ENCODE measurements around the gene CCDC92.
A peak's percentile ranks its signal among the peaks of the same experiment; 100 is the strongest.

CCDC92 gene

DNA sequence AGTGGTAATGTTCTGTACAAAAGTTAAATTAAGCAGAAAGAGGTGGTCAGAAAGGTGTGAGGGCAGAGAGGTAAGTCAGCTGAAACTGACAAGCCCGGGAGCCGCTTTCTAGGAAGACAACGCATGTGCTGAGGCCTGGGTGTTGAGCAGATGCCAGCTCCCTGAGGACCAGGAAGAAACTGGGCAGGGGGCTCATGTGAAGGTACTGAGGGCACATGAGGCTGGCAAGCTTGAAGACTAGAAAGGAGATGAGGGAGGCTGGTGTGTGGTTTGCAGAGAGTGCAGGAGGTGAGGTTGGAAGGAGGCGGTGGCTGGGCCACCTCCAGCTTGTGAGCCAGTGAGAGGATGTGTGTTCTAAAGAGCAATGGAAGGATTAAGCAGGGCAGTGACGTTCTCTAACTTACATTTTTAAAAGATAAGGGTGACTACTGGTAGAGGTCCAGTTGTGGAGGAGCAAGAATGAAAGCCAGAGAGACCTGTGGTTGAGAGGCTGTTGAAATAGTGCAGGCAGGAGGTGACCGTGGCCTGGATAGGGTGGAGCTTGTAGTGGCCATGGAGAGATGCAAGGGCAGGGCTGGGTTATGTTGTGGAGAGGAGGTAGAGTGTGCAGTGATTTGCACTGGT, 29.5 kb upstream of the CCDC92 start:
- no peak for DNase-seq

DNA sequence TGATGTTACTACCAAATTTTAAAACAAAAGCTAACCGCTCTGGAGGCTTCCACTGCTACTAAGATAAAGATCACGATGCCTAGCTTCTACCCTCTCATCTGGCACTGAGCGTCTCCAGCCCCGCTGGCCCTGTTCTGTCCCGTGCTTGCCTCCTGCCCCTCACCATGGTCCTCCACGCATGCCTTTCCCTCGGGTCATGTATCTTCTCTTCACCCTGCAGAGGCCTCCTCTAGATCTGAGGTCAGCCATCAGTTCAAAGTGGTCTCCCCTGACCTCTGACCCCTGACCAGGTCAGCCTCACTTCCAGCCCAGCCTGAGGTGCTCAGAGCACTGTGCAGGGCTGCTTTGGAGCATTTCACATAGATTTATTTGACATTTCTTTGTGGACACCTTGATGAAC, 28.7 kb upstream of the CCDC92 start:
- DNase-seq = no peak

DNA sequence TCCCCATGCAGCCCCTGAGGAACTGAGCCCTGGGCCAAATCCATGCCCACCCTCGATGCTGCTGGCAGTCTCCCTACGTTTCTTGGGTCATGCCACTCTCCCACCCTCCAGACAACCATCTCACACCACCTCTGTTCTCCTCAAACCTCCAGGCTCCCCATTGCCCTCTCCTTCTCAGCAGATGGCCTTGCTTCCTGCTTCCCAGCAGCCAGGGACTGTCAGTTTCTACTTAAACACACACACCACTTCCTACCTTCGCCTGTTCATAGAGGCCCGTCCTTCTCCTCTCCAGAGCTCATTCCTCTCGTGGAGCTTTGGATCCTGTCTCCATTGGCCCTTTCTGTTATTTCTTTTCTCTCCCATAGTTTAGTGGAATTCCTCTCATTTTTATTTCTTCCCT, 27.5 kb upstream of the CCDC92 start:
- no peak for DNase-seq

DNA sequence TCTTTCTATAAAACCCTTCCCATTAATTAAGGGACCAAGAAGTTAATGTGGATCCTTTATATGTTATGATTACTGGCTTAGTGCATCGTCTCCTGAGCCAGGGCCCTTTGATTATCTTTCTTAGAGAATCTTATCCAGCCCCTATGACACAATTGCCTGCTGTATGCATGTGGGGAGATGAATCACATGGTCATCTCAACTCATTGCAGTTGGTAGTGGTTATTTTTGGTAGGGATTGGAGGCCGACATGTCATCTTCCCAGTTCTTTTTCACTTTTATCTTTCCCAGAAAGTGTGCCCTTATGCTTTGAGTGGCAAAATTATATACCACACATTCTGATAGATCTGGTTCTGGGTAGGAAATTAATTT, 26.3 kb upstream of the CCDC92 start:
- DNase-seq = no peak

DNA sequence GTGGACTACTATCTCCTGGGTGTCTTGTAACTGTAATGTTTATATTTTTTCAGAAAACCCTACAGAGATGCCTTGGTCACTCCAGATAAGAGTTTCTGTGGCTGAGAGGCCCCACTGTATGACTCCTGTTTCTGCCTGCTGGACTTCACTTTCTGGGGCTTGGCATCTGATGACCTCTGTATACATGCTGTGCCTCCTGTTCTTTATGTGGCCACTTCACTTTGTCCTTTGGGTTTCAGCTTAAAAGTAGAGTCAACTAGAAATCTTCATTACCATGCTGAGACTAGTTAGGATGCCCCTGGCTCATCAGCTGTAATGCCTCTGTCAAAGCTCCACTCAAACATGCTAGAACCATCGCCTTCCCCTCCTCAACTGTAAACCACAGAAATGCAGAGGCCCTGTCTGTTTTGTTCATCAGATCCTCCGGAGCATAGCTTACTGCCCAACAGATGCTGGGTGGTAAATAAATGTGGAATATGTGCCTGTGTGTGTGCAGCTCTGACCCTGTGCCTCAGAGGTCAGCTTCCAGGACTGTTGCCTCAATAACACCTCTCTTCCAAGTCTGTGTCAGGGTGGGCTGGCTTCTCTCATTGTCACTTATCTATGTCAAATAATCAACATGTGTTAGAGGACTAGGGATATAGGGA, 25.8 kb upstream of the CCDC92 start:
- no peak for DNase-seq

DNA sequence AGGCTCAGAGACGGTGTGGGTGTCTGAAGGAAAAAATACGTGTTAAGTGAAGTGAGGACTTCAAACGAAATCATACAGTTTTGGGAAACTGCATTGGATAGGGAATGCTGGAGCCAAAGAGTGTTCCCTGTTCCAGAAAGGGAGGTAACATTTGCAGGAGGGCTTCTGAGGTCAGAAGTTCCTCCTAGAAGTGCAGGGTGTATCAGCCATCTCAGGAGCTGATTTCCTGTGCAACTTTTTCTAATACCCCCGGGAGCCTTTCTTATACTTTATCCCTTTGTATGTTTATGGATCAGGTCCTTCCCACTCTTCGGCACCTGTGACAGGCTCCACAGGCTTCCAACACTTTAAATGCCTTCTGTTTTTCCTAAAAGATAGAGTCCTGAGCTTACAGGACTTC, 25.3 kb upstream of the CCDC92 start:
- DNase-seq = no peak

DNA sequence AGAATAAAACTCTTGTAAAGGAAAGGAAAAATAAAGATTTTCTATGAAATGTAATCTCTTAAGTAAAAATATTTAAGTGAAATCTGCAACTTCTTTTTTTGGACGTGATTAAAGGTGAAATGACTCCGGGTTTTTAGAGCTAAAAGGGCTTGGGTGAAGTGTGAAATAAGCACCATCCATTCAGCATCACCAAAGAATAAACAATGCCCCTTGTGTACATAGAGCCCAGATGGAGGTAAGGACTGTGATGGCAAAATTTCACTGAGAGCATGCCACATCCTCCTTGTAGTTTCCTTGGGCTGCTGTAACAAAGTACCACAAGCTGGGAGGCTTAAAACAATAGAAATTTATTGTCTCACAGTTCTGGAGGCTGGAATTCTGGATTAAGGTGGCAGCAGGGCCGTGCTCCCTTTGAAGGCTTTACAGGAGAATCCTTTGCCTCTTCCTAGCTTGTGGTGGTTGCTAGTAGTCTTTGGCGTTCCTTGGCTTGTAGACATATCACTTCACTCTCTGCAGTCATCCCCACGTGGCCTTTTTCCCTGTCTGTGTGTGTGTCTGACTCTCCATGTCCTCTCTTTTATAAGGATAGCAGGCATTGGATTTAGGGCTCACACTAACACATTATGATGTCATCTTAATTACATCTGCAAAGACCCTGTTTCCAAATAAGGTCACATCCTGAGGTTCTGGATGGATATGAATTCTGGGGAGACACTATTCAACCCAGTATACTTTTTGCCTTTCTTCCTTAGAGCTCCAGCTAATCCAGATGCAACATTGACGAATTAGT, 24.6 kb upstream of the CCDC92 start:
- DNase-seq = no peak

DNA sequence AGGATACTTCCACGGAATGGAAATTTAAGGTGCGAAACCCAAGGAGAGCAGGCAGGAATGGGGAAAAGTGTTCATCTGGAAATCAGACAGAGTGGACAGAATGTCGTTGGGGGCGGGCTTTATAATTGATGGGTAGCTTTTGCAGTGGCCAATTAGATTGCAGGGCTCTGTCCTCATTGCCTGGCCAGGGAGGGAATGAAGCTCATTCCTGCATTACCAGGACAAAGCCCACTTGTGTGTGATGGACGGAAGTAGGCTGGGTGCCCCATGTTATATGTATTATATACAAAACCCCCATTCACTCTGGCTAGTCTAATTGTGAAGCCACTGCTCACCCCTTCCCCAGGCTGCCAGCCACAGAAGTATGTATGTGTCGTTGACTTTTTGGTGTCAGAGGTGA, 23.9 kb upstream of the CCDC92 start:
- DNase-seq = no peak

DNA sequence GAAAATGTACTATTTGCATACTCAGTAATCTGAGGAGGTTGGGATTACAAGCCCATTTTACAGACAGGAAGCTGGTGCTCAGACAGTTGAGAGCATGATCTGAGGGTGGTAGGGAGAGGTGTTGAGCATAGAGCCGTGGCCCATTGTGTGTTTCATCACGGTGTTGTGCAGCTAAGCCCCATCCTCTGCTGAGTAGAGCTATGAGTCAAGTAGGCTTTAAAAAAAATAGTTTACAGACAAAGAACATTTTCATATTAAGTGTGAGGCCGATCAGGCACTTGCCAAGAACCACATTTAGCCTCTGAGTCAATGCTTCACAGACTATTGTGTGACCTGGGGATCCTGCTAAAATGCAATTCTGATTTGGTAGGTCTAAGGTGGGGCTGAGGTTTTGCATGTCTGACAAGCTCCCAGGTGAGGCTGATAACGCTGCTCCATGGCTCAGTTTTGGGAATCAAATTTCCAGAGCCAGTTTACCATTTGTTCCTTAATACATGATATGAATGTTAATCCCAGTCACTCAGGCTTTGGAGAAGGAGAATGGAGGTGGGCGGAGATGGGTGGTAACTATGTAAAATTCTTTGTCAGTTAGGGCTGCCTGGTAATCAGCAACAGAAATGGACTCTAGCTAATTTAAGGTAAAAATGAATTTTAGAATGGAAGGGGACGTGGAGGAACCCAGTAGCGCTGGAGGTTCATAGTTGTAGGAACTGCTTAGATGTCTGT, 22.6 kb upstream of the CCDC92 start:
- DNase-seq = no peak

DNA sequence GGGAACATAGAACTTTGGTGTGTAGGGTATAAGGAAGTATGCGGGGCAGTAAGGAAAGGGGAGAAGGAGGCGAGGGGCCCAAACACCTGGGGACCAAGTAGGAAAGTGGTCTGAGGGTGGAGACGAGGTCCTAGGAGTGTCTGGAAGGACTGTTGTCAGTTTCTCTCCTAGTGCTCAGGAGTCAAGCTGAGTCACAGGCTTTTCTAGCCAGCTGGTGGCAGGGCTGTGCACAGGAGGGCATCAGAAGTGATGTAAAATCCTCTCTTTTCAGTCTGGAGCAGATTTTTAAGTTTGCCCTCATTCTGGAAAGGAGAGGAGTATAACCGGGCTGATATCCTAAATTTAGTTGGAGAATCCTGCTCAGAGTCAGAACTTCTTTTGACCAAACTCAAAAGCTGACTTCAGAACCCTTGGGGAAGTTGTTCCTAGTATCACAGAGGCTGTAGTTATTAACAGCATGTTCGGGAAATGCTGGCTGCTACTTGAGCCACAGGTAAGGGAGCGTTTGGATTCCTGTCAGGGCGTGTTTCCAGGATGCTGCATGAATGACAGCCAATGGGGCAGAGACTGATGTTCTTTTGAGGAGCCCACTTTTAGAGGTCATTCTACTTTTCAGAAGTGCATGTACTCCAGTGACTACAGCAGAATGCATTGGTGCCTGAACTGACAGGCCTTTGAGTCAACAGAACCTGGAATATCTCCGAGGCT, 19.6 kb upstream of the CCDC92 start:
- DNase-seq = no peak

DNA sequence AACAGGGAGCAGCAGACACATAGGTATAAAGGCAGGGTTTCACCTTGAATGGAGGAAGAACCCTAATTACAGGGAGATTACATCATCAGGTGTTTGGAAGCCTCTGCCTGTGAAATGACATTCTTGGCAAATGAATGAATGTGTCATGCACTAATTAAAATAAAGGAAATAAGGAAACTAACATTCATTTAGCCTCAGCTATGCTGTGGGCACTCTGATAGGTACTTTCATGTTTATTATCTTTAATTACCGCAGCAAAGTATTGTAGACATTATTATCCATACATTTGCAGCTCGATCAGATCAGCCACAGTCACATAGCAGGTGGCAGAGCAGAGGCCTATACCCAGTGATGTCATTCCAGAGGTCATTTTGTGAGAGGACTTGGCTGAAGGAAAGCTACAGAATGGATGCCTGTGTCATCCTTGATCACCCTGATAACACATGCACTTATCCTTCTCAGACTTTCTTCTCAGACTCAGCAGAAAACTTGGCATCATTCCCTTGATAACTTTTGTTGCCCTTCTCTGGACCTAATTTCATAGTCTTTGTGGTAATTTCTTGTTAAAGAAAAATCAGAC, 18.8 kb upstream of the CCDC92 start:
- DNase-seq = no peak

DNA sequence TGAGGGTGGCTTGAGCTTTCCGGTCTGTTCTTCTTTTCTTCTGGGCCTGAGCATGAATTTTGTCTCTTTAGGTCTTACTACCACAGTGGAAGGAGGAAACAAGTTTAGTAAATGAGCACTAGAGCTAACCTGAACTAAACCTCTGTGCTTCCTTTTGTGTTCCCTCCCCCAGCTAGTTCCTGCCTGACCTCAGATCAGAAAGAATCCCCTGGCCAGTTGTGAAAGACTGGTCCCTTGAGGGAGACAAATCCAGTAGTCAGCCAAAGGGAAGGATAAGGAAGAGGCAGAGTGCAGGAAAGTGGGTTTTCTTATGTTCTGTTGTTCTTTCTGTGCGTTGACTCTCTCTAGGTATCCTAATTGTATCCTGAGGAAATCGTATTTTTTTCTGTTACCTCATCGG, 17.9 kb upstream of the CCDC92 start:
- DNase-seq = no peak

DNA sequence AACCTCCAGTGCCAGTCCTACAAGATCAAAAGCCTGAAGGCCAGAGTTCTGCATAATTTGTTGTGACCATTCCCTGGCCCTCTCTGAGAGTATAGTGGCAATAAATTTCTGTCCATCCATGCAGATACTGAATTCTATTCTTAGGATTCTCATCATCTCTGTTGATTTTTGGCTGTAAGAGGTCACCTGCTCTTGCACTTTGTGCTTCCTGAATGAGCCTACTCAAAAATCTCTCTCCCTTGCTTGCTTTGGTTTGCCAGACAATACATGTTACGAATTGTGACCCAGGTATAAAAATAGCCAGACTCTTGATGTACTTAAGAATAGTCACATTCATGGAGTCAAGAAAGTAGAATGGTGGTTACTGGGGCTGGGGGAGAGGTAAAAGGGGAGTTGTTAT, 17.1 kb upstream of the CCDC92 start:
- DNase-seq = no peak

DNA sequence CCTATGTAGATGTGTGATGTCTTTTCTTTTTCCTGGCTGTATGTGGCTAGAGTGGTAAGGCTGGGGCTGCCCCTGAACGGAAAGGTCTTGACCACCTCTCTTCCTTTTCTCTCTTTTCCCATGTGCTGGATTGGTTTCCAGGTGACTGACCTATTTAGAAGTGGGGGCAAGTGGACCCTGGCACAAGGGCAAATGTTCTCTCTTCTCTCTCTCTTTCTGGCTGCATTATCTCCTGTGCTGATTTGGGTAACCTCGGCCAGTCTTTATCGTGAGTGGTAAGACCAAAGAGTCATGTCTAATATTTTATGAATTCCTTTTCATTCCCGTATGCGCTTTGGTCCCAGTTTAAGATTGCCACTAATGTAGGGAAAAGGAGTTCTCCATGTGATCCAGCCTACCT, 16.5 kb upstream of the CCDC92 start:
- no peak for DNase-seq

DNA sequence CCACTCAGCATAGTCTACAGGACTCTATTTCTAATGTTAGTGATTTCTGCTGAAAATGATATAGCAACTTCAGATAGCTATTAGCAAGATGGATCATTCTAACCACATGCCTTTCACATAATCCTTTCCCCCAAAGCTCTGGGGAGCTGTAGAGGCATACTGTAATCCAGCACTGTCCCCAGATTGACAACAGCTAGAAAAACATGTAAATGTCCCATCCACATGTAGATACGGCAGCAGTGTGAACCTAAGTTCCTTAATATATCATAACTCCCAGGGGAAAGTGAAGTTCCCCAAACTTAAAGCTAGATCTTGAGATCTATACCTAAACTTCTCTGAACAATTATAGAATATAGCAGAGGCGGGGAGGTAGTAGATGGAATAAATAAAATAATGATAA, 14.4 kb upstream of the CCDC92 start:
- no peak for DNase-seq

DNA sequence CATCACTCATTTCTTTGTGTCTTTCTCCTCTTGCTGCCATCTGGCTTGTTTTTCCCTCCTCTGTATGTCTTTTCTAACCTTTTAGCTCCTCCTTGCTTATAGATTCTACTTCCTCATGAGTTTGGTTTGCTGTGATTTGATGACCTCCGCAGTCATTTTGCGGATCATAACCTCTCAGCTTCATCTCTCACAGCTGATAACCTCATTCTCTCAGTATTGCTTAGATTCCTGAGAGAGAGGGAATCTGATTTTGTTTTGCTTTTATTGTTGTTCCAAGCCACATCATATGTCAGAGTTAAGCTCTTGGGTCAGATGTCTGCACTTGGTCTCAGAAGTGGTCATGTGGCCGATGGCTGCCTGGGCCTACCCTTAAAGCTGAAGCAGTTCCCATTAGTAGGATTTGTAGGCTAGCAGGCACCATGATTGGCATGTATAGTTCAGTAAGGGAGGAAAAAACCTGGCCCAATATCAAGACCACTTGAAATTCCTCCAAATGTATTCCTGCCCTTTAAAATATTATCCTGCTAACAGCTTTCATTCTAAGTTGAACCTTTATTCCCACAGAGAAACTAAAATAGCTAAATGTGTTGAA, 13.8 kb upstream of the CCDC92 start:
- no peak for DNase-seq

DNA sequence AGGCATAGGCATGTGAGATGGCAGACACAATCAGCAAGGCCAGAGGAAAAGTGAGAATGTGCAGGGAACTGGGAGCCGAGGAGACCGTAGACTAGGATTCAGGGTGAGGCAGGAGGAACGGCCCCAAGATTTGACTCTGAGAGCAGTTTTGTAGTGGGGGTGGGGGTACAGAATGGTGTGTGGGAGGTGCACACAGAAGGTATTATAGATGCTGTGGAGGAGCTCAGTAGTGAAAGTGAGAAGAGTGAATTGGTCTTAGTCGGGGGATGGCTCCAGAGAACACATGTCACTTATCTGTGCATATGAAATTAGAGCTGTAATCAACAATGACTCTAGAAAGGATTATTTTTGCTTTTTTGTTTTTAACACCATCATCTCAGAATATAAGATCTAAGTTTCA, 12.3 kb upstream of the CCDC92 start:
- no peak for DNase-seq

DNA sequence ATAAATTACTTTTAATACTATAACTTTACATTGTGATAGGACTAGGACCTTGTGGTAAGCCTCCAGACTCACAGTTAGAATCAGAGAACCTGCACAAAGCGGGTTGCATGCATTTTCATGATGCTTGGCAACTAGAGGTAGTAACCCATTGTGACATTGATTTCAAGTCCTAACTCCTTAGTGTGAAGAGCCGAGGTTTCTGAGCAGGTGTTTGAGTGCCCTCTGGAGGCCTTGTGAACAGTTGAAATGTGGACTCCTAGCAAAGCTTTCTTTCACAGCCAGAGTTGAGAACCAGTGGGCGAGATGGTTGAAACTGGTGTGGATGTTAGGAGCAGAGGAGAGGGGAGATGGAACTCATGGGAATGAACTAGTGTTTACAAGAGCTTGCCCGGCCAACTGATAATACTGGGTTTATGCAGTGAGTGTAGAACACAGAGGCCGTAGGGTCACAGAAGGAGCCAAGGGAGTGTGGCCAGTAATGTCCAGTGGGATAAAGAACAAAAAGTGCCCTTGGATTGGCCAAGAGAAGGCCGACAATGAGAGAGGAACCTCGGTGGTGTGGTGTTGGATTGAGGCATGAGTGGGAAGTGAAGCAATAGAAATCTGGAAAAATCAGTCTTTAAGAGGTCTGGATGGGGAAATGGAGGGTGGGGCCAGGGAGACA, 11.3 kb upstream of the CCDC92 start:
- peak; percentile 57 for DNase-seq

DNA sequence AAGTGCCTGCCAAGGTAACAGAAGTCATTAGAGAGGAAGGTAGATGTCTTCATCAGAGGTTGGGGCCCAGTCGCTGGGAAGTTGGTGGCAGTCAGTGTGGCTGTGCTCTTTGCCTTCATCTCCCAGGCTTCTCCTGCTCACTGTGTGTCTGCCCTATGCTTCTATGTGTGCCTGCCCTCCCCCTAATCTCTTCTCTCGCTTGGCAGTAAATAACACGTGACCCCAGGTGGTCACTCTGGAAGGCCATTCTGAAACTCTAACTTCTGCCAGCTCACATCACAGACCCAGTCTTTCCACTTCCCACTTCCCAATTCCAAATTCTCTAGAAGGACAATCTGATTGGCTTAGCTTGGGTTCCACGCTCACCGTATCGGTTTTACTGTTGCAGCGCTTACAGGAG, 9.6 kb upstream of the CCDC92 start:
- DNase-seq = no peak

DNA sequence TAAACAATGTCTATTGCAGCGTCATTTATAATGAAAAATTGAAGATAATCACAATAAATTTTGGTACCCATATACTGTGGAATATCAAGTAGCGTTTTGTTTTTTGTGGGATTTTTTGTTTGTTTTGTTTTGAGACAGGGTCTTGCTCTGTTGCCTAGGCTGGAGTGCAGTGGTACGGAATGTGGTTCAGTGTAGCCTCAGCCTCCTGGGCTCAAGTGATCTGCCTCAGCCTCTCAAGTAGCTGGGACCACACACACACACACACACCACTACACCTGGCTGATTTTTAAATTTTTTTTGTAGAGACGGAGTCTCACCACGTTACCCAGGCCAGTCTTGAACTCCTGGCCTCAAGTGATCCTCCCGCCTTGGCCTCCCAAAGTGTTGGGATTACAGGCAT, 6.9 kb upstream of the CCDC92 start:
- no peak for DNase-seq

DNA sequence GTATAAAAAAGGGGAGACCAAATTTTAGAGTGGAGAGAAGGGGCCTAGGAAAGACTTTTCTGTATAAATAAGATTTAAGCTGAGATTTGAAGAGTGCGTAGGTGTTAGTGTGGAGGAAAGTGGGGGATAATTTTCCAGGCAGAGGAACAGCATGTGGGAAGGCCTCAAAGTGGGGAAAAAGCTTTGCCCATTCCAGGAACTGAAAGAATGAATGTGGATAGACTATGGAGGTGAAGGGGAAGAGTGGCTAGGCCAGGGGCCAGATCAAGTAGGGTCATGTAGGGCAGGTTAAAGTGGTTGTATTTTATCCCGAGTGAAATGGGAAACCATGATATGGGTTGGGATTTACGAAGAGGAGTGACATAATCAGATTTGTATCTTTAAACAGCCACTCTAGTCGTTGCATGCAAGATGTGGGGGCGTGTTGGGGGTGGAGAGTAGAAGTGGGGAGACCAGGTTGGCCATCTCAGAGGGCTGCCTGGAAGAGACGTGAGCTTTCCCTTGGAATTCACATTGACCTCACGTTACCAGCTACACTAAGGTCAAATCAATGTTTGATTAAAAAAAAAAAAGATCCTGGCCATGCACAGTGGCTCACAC, 3.7 kb upstream of the CCDC92 start:
- DNase-seq = no peak

All from amniotic stem cell (primary cell).